Fibroblast of skin of scalp (primary cell): ENCODE data around the gene VGF.
"Not testable (repeated sequence)": the region's sequence is repeated elsewhere in the genome, so short reads cannot be mapped to it uniquely, and the experiment has no call there.

Experiments used
- DNase-seq: peaks from one replicate; pipeline ENCODE4 v3.0.0-alpha.2; 2013

VGF gene

DNA sequence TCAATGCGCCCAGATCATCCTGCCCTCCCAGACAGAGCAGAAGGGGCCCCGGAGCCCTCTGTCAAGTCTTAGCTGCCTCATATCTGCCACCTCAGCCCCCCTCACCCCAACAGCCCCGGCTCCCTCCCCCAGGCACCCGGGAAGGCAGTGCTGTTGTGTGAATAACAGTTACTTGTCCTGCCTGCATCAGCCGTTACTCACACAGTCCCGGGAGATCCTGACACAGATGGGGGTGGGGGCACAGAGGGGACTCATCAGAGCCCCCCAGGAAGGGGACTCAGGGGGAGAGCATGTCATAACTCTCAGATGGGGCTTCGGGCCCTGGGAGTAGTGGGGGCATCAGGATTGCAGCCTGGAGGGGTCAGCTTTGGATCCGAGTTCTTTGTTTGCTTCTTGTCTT is 50.9 kb downstream of the VGF start:
- peak; percentile 70 for DNase-seq

DNA sequence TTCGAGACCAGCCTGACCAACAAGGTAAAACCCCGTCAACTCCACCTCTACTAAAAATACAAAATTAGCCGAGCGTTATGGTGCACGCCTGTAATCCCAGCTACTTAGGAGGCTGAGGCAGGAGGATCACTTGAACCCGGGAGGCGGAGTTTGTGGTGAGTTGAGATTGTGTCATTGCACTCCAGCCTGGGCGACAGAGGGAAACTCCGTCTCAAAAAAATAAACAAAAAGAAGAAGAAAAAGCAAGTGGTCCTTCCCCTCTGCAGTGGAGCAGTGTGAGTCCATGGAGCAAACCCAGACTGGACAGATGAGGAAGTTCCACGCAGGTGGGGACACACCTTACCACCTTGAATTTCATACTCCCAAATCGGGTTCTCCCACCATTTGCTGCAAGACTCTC is 51.5 kb downstream of the VGF start:
- no peak for DNase-seq

GRCh38 chr7:101113140-101113539 is 52.2 kb downstream of the VGF start:
- DNase-seq: not testable (repeated sequence)
